SU-DHL-6 (cell line): Measurements from ENCODE around the gene TBC1D5.

ENCODE experiments used
- H2AFZ ChIP-seq: fragments of 200-600 bp; sonication (generic); 2 replicates; pipeline ENCODE4 v1.6.1; 2014; ENCODE audit warnings: low read depth, mild to moderate bottlenecking, moderate library complexity, mixed read lengths, antibody characterized with exemption, low read length; ENCODE audit not compliant: severe bottlenecking
- H3F3A ChIP-seq: fragments of 200-600 bp; shearing (Covaris generic); 2 replicates; pipeline ENCODE4 v1.6.0; 2016; ENCODE audit warnings: antibody characterized with exemption, mild to moderate bottlenecking; ENCODE audit not compliant: insufficient read depth
- H3K27ac ChIP-seq: fragments of 200-600 bp; sonication (generic); 2 replicates; pipeline ENCODE4 v1.5.1; 2016; ENCODE audit warnings: low read depth, mild to moderate bottlenecking, low read length, moderate library complexity, mixed read lengths
- H3K27me3 ChIP-seq: fragments of 200-600 bp; sonication (generic), shearing (Covaris generic); 2 replicates; pipeline ENCODE4 v1.6.0; 2014; ENCODE audit warnings: mild to moderate bottlenecking, low read length
- H3K36me3 ChIP-seq: fragments of 200-600 bp; sonication (generic); 2 replicates; pipeline ENCODE4 v1.6.1; 2014; ENCODE audit warnings: mild to moderate bottlenecking, low read length, mixed read lengths
- H3K4me2 ChIP-seq: fragments of 300-600, 200-600 bp; shearing (Covaris generic), sonication (generic); 2 replicates; pipeline ENCODE4 v1.6.0; 2014; ENCODE audit warnings: low read length, low read depth, mild to moderate bottlenecking; ENCODE audit not compliant: poor library complexity, severe bottlenecking
- H3K4me3 ChIP-seq: fragments of 200-600 bp; sonication (generic); 2 replicates; pipeline ENCODE4 v1.5.1; 2014; ENCODE audit warnings: antibody characterized with exemption, low read length, mild to moderate bottlenecking, mixed read lengths; ENCODE audit not compliant: insufficient read depth, poor library complexity, severe bottlenecking
- H3K79me2 ChIP-seq: fragments of 200-600 bp; sonication (generic); 2 replicates; pipeline ENCODE4 v1.6.1; 2014; ENCODE audit warnings: mild to moderate bottlenecking, low read length, moderate library complexity; ENCODE audit not compliant: insufficient read depth
- H3K9ac ChIP-seq: fragments of 200-600 bp; sonication (generic); 2 replicates; pipeline ENCODE4 v1.7.0; 2014; ENCODE audit warnings: mild to moderate bottlenecking, low read length
- H3K9me2 ChIP-seq: fragments of 200-600 bp; sonication (generic); replicated peaks from 2 replicates; pipeline ENCODE4 v1.6.1; 2014; ENCODE audit warnings: low read length; ENCODE audit not compliant: insufficient read depth
- H3K9me3 ChIP-seq: fragments of 200-600 bp; sonication (generic); 2 replicates; pipeline ENCODE4 v1.6.1; 2014; ENCODE audit warnings: low read length, mixed read lengths; ENCODE audit not compliant: insufficient read depth
- H4K20me1 ChIP-seq: fragments of 200-600 bp; sonication (generic); 2 replicates; pipeline ENCODE4 v1.6.1; 2014; ENCODE audit warnings: low read depth, mild to moderate bottlenecking, antibody characterized with exemption, low read length, moderate library complexity, mixed read lengths
- EZH2phosphoT487 ChIP-seq: fragments of 200-600 bp; sonication (generic), shearing (Covaris generic); conservative IDR thresholded peaks from 2 replicates; pipeline ENCODE4 v1.6.1; 2018; ENCODE audit warnings: mild to moderate bottlenecking, antibody characterized with exemption, low read length, moderate library complexity, mixed read lengths
- TF ChIP-seq, protein P1 (sequence below): fragments of 200-600 bp; sonication (generic); IDR thresholded peaks from one replicate; pipeline ENCODE4 v1.5.1; 2017; ENCODE audit warnings: antibody characterized with exemption, mild to moderate bottlenecking, low read length, moderate library complexity; ENCODE audit not compliant: insufficient read depth, poor library complexity, severe bottlenecking

The TBC1D5 gene

GRCh38 chr3:17466028-17466427 lies 276.4 kb downstream of the TBC1D5 start:
- H3K9me2 ChIP-seq, result no peaks in the 10 kb centered on the region
- H3K27ac ChIP-seq, result no peak overlapping the region
- H2AFZ ChIP-seq, result no peak overlapping the region
- H3K4me2 ChIP-seq, result no peak overlapping the region
- TF ChIP-seq, protein P1, sequence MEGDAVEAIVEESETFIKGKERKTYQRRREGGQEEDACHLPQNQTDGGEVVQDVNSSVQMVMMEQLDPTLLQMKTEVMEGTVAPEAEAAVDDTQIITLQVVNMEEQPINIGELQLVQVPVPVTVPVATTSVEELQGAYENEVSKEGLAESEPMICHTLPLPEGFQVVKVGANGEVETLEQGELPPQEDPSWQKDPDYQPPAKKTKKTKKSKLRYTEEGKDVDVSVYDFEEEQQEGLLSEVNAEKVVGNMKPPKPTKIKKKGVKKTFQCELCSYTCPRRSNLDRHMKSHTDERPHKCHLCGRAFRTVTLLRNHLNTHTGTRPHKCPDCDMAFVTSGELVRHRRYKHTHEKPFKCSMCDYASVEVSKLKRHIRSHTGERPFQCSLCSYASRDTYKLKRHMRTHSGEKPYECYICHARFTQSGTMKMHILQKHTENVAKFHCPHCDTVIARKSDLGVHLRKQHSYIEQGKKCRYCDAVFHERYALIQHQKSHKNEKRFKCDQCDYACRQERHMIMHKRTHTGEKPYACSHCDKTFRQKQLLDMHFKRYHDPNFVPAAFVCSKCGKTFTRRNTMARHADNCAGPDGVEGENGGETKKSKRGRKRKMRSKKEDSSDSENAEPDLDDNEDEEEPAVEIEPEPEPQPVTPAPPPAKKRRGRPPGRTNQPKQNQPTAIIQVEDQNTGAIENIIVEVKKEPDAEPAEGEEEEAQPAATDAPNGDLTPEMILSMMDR, result no peak
- no peak for TF ChIP-seq EZH2phosphoT487
- H3K36me3 ChIP-seq, result no peaks in the 10 kb centered on the region
- no peak overlapping the region for H3K4me3 ChIP-seq
- no peaks in the 10 kb centered on the region for H3K27me3 ChIP-seq
- H3K9ac ChIP-seq, result no peak overlapping the region
- no peaks in the 10 kb centered on the region for H3K79me2 ChIP-seq
- no peaks in the 10 kb centered on the region for H4K20me1 ChIP-seq
- H3K9me3 ChIP-seq, result no peaks in the 10 kb centered on the region
- H3F3A ChIP-seq, result no peaks in the 10 kb centered on the region

DNA sequence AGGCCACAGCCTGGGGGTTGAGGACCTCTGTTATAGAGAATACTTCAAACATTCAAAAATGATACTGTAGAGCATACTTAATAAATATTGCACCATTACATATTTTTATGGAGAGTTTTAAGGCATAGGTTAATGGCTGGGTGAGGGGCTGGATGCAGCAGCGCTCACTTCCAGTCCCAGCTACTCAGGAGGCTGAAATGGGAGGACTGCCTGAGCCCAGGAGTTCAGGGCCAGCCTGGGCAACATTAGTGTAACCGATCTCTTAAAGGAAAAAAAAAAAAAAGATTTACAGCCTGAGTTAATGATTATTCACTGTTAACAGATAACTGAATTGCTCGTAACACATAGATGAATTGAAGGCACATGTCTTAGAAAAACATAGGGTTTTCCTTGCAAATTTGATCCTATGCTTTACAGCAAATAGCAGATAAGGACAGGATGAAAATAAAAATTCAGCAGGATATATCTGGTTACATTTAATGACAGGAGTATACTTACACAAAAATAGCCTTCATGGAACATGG lies 282.9 kb downstream of the TBC1D5 start:
- no peaks in the 10 kb centered on the region for H3F3A ChIP-seq
- no peak overlapping the region for H3K9ac ChIP-seq
- H3K27me3 ChIP-seq, result no peaks in the 10 kb centered on the region
- TF ChIP-seq EZH2phosphoT487, result no peak
- TF ChIP-seq, protein P1, result no peak
- no peaks in the 10 kb centered on the region for H3K9me2 ChIP-seq
- no peak overlapping the region for H3K4me2 ChIP-seq
- H3K27ac ChIP-seq, result no peak overlapping the region
- no peak overlapping the region for H2AFZ ChIP-seq
- no peaks in the 10 kb centered on the region for H4K20me1 ChIP-seq
- no peaks in the 10 kb centered on the region for H3K9me3 ChIP-seq
- H3K4me3 ChIP-seq, result no peak overlapping the region
- H3K36me3 ChIP-seq, result no peaks in the 10 kb centered on the region
- H3K79me2 ChIP-seq, result no peaks in the 10 kb centered on the region

DNA sequence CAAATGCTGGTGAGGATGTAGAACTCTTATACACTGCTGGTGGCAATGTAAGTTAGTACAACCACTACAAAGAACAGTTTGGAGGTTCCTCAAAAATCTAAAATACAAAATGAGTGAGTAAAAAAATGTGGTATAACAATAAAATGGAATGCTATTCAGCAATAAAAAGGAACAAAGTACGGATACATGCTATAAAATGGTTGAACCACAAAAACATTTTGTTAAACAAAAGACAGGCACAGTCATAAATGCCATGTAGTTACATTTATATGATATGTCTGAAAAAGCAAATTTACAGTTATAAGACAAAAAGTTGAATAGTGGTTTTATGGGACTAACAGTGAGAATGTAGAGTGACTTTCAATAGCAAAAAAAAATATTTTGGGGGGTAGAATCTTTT lies 285.8 kb downstream of the TBC1D5 start:
- no peak overlapping the region for H2AFZ ChIP-seq
- no peak overlapping the region for H3K4me3 ChIP-seq
- no peak overlapping the region for H3K9ac ChIP-seq
- H3K4me2 ChIP-seq, result no peak overlapping the region
- TF ChIP-seq EZH2phosphoT487, result no peak
- TF ChIP-seq, protein P1, result no peak
- no peak overlapping the region for H3K27ac ChIP-seq
- H3F3A ChIP-seq, result no peaks in the 10 kb centered on the region
- H3K27me3 ChIP-seq, result no peaks in the 10 kb centered on the region
- peaks cover 2% of the 10 kb centered on the region; the same call in 1 of the 2 replicates for H4K20me1 ChIP-seq
- no peaks in the 10 kb centered on the region for H3K9me3 ChIP-seq
- no peaks in the 10 kb centered on the region for H3K79me2 ChIP-seq
- H3K9me2 ChIP-seq, result no peaks in the 10 kb centered on the region
- no peaks in the 10 kb centered on the region for H3K36me3 ChIP-seq

DNA sequence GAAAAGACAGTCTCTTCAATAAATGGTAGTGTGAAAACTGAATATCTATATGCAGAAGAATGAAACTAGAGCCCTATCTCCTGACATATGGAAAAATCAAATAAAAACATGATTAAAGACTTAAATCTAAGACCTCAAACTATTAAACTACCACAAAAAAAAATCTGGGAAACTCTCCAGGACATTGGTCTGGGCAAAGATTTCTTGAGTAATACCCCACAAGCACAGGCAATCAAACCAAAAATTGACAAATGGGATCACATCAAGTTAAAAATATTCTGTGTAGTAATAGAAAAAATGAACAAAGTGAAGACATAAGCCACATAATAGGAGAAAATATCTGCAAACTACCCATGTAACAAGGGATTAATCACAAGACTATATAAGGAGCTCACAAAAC lies 286.4 kb downstream of the TBC1D5 start:
- no peaks in the 10 kb centered on the region for H3K36me3 ChIP-seq
- no peak overlapping the region for H2AFZ ChIP-seq
- H3K9me3 ChIP-seq, result no peaks in the 10 kb centered on the region
- no peaks in the 10 kb centered on the region for H3K9me2 ChIP-seq
- peaks cover 2% of the 10 kb centered on the region; the same call in 1 of the 2 replicates for H4K20me1 ChIP-seq
- TF ChIP-seq, protein P1, result no peak
- TF ChIP-seq EZH2phosphoT487, result no peak
- no peak overlapping the region for H3K9ac ChIP-seq
- H3K27ac ChIP-seq, result no peak overlapping the region
- H3K4me2 ChIP-seq, result no peak overlapping the region
- no peaks in the 10 kb centered on the region for H3K79me2 ChIP-seq
- no peaks in the 10 kb centered on the region for H3F3A ChIP-seq
- no peaks in the 10 kb centered on the region for H3K27me3 ChIP-seq
- H3K4me3 ChIP-seq, result no peak overlapping the region
